HFFc6 (cell line): ENCODE data around the gene CERS1. TPM values are rescaled to one million over a fixed set of nuclear protein-coding genes. Genes with fewer than 3 reads are reported as not detected.

ENCODE experiments used
- DNase-seq: peaks from one replicate; pipeline ENCODE4 v3.0.0-alpha.2; 2018
- H3K27ac Mint-ChIP-seq: 2 replicates; pipeline ENCODE4 v1.8.0; 2020; ENCODE audit warnings: mild to moderate bottlenecking, mixed read lengths
- H3K27me3 Mint-ChIP-seq: 2 replicates; pipeline ENCODE4 v1.8.0; 2021; ENCODE audit warnings: mild to moderate bottlenecking, moderate library complexity, mixed read lengths; ENCODE audit not compliant: insufficient read depth
- H3K36me3 Mint-ChIP-seq: 2 replicates; pipeline ENCODE4 v1.8.0; 2021; ENCODE audit warnings: low read depth, mixed read lengths
- H3K4me1 Mint-ChIP-seq: 2 replicates; pipeline ENCODE4 v1.8.0; 2020; ENCODE audit warnings: low read depth, mixed read lengths
- H3K4me3 Mint-ChIP-seq: 2 replicates; pipeline ENCODE4 v1.8.0; 2020; ENCODE audit warnings: mild to moderate bottlenecking, moderate library complexity, mixed read lengths
- H3K9me3 Mint-ChIP-seq: 2 replicates; pipeline ENCODE4 v1.8.0; 2020; ENCODE audit warnings: mild to moderate bottlenecking, mixed read lengths
- total RNA-seq, 6 experiments: library from RNA; stranded (reverse); fragmentation: NEBNext Ultra II Directional; extraction: Animal tissue kit (Norgen Biotek cat#: 25700); gene quantifications; 2 replicates in 1 of 6; 3 replicates in 5 of 6; pipeline ENCODE4 v1.2.3, GENCODE V29; 2021
- TF ChIP-seq, protein P1 (sequence below): fragments of 200-600 bp; sonication (generic); IDR thresholded peaks from 2 replicates; pipeline ENCODE4 v1.5.0; 2021; ENCODE audit warnings: antibody characterized with exemption, mild to moderate bottlenecking

The CERS1 gene
- total RNA-seq, 6 experiments from 2014 or later, result 0.96 to 2.1 (median 1.3) TPM

DNA sequence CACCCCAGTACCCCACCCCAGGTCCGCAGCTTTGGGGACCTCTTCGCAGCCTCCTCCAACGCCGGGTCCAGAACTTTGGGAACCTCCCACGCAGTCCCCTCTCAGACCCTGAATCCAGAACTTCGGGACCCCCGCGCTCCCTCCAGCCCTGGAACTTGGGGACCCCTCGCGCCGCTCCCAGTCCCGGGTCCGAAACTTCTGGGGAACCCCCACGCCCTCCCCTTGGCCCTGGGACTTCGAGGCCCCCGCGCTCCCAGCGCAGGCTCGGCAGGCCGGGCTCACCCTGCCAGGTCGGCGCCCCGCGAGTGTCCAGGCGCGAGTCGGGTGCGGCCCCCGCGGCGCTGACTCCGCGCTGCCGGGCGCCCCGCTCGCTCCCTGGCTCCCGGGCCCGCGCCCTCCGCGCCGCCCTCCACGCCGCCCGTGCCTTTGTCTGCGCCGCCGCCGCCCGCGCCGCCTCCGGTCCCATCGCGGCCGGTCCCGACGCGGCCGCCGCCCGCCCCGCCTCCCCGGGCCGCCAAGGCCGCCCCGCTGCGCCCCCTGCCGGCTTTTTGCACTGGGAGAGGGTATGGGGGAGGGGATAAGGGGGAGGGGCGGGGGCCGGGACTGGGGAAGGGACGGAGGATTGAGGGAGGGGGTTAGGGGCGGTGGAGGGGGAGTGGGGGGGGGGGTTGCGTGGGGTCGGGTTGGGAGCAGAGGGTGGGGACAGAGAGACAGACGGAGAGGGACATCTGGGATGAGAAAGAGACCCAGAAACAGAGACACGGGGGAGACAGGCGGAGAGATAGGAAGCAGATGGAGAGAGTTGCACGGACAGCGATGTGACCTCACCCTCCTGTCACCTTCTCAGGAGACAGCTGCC is 45.0 kb upstream of the CERS1 start, which contains the start of gene HOMER3:
TSS of gene HOMER3 (minus strand) at position 449 of the 859 bp plus-strand sequence. CDS start 2,235 bp downstream, outside the sequence.
- Mint-ChIP-seq H3K4me1 (peaks cover 21% of the 10 kb centered on the region), H3K27me3 (peaks cover 2% of the 10 kb centered on the region; the same call in 1 of the 2 replicates), H3K4me3 (peak within 1 kb of the TSS; percentile 94), H3K9me3 (no peaks in the 10 kb centered on the region), H3K36me3 (peaks cover 7% of the 10 kb centered on the region), H3K27ac (peak within 1 kb of the TSS; percentile 91)
- TF ChIP-seq, protein P1, sequence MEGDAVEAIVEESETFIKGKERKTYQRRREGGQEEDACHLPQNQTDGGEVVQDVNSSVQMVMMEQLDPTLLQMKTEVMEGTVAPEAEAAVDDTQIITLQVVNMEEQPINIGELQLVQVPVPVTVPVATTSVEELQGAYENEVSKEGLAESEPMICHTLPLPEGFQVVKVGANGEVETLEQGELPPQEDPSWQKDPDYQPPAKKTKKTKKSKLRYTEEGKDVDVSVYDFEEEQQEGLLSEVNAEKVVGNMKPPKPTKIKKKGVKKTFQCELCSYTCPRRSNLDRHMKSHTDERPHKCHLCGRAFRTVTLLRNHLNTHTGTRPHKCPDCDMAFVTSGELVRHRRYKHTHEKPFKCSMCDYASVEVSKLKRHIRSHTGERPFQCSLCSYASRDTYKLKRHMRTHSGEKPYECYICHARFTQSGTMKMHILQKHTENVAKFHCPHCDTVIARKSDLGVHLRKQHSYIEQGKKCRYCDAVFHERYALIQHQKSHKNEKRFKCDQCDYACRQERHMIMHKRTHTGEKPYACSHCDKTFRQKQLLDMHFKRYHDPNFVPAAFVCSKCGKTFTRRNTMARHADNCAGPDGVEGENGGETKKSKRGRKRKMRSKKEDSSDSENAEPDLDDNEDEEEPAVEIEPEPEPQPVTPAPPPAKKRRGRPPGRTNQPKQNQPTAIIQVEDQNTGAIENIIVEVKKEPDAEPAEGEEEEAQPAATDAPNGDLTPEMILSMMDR, result peak; percentile 24
- DNase-seq, result peak; percentile 19

GRCh38 chr19:18939922-18940768 is 44.2 kb upstream of the CERS1 start:
- Mint-ChIP-seq H3K9me3 (no peaks in the 10 kb centered on the region), H3K27ac (peak overlapping the region; percentile 91), H3K4me3 (peak overlapping the region; percentile 94), H3K36me3 (peaks cover 4% of the 10 kb centered on the region; the same call in 1 of the 2 replicates), H3K27me3 (peaks cover 2% of the 10 kb centered on the region; the same call in 1 of the 2 replicates), H3K4me1 (peaks cover 21% of the 10 kb centered on the region)
- TF ChIP-seq, protein P1, result peak; percentile 48
- peak; percentile 31 for DNase-seq

GRCh38 chr19:18939163-18939562 is 43.2 kb upstream of the CERS1 start:
- H3K9me3 Mint-ChIP-seq, result no peaks in the 10 kb centered on the region

GRCh38 chr19:18933297-18933696 is 37.3 kb upstream of the CERS1 start:
- Mint-ChIP-seq H3K27me3 (peaks cover 5% of the 10 kb centered on the region), H3K4me1 (no peaks in the 10 kb centered on the region), H3K9me3 (no peaks in the 10 kb centered on the region), H3K36me3 (peaks cover 17% of the 10 kb centered on the region), H3K27ac (no peak overlapping the region), H3K4me3 (no peak overlapping the region)
- TF ChIP-seq, protein P1, result no peak
- no peak for DNase-seq

More at GRCh38 chr19:18939163-18939562, 43.2 kb upstream of the CERS1 start:
- H3K27ac Mint-ChIP-seq, result peak overlapping the region; percentile 91
- peaks cover 7% of the 10 kb centered on the region for H3K36me3 Mint-ChIP-seq
- H3K27me3 Mint-ChIP-seq, result peaks cover 2% of the 10 kb centered on the region; the same call in 1 of the 2 replicates
- H3K4me3 Mint-ChIP-seq, result peak overlapping the region; percentile 94
- H3K4me1 Mint-ChIP-seq, result peaks cover 21% of the 10 kb centered on the region
- no peak for DNase-seq
- TF ChIP-seq, protein P1, result no peak

GRCh38 chr19:18932216-18932841 is 36.4 kb upstream of the CERS1 start:
- DNase-seq, result no peak
- Mint-ChIP-seq H3K27ac (no peak overlapping the region), H3K4me3 (no peak overlapping the region), H3K27me3 (peaks cover 5% of the 10 kb centered on the region), H3K9me3 (no peaks in the 10 kb centered on the region), H3K4me1 (no peaks in the 10 kb centered on the region), H3K36me3 (peaks cover 19% of the 10 kb centered on the region)
- TF ChIP-seq, protein P1, result no peak
